Measurements from ENCODE around the gene AATF.

GRCh38 chr17:36899250-36900159 lies 49.2 kb upstream of the AATF start:
- TF ChIP-seq CTCF (IDR thresholded peaks at IDR 0.05) (no peak), POLR2A (IDR thresholded peaks at IDR 0.05) (no peak), EP300 (IDR thresholded peaks at IDR 0.05) (no peak)

Data from ovary (tissue), 3 donors.